Embryonic facial prominence (tissue), 1 donor: ENCODE results near the gene HOXD12.

Experiments used
- DNase-seq: peaks from one replicate; pipeline ENCODE4 v3.0.0-alpha.2; 2016; ENCODE audit errors: extremely low spot score

The HOXD12 gene

DNA sequence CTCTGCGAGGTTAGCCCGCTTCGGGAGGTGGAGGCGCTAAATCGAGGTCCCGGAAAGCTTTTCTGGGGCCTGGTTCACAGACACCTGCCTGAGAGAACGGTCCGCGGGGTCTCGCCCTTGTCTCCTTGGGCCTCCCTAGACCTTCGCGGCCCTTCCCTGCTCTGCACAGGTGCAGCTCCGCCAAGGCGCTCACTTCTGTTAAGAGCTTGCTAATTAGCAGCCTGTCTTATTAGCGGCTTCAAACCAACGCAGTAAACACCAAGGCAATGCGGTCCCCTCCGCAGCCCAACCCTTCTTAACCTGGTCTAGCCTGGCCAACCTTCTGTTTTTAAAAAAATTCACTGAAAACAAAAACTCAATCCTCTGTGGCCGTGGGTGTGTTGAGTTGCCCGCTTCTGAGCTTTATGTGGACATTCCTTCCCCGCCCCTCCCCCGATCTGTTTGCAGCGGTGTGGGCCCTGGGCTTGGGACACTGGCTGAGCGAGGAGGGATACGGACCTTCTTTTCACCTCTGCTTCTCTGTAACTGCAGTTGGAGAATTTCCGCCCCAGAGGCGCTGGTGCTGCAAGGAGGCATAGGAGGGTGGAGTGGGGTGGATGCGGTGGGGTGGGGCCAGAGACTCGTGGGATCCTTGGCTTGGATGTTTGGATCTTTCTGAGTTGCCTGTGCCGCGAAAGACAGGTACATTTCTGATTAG, 48.4 kb downstream of the HOXD12 start:
- DNase-seq: no peak

DNA sequence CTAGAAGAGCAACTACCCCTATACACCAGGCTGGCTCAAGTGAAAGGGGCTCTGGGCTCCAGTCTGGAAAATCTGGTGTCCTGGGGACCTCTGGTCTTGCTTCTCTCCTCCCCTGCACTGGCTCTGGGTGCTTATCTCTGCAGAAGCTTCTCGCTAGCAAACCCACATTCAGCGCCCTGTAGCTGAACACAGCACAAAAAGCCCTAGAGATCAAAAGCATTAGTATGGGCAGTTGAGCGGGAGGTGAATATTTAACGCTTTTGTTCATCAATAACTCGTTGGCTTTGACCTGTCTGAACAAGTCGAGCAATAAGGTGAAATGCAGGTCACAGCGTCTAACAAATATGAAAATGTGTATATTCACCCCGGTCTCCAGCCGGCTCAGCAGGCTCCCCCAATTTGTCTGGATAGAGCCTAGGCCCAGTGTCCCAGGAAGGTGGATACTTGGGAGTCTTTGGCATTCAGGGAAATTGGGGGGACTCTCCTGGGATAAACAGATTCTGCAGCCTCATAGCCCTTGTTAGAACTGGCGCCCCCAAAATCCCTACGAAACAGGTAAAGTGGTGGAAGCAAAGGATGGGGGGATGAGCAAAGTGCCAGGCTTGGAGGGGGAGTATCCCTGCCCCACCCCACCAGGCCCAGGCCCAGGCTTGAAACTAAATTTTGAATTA, 49.3 kb downstream of the HOXD12 start:
- no peak for DNase-seq

DNA sequence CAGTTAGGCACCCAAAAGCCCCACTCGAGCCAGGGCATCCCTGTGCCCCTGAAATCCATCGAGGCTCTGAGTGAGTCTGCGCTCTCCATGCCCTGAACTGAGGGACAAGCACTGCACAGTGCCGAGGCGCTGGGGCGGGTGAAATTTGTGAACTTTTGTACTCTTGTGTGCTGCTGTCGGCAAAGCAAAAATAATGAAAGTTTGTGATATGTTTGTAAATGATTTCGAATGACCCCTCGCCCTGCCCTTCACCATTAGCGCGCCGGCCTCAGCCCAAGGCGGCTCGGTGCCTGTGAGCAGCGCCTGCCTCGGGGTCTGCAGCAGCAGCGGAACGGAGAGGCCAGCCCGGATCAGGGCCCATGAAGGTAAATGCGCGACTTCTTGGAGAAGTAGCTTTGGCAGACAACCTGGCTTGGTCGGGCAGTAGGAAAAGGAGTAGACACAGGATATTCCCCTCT, 49.9 kb downstream of the HOXD12 start:
- DNase-seq: no peak

DNA sequence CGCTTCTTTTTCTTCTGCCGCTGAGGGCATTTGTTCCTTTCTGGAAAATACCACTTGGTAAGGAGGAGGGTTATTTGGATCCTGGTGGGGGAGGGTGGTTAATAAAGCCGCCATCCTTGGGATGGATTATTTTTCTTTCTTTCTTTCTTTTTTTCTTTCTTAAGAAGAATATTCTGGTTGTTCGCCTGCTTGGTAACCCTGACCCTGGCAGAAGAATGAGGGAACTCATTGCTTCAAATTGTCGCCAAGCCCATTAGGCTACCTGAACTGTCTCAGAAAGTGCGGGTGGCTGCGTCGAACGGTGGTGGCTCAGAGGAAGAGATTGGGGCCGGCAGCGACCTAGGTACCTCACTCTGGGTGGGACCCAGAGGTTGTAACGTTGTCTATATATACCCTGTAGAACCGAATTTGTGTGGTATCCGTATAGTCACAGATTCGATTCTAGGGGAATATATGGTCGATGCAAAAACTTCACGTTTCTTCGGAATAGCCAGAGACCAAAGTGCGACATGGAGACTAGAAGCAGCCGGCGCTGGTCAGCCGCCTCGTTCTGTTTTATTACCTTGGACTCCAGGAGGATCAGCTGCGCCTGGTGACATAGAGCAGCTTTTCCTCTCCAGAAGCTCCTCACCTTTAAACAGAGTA, 50.5 kb downstream of the HOXD12 start:
- DNase-seq: no peak

DNA sequence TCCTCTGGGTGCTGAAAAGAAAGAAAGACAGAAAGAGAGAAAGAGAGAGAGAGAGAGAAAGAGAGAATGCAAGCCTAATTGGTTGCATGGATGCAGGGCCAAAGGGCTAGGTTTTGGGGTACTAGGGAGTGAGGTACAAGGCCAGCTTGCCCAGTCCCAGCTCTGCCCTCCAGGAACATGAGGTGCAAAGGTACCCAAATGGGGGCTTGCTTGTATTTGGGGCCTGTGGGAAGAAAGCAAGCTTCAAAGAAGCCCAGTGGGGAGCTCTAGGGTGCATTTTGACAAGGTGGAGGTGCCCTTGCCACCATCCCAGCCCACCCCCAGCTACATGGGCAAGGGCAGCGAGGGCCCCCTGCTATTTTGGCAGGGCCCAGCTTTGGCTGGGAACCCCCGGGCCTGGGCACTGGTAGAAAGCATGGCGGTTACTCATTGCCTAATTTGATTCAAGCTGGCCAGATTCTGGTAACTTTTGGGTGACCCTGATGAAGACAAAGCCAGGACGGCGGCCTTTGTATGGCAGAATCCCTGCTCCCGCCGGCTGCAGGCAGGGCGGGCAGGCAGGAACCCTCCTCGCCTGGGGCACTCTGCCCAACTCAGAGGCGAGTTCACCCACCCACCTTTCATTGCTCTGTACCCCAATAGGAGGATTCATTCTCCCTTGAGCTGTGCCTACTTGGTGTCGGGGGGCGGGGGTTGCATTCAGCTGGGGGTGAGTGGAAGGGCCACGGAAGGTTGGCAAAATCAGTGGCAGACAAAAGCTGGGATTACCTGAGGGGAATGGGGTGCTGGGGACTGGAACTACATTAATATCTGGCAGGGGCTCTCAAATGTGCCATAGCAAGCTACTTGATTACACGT, 51.2 kb downstream of the HOXD12 start:
- no peak for DNase-seq

DNA sequence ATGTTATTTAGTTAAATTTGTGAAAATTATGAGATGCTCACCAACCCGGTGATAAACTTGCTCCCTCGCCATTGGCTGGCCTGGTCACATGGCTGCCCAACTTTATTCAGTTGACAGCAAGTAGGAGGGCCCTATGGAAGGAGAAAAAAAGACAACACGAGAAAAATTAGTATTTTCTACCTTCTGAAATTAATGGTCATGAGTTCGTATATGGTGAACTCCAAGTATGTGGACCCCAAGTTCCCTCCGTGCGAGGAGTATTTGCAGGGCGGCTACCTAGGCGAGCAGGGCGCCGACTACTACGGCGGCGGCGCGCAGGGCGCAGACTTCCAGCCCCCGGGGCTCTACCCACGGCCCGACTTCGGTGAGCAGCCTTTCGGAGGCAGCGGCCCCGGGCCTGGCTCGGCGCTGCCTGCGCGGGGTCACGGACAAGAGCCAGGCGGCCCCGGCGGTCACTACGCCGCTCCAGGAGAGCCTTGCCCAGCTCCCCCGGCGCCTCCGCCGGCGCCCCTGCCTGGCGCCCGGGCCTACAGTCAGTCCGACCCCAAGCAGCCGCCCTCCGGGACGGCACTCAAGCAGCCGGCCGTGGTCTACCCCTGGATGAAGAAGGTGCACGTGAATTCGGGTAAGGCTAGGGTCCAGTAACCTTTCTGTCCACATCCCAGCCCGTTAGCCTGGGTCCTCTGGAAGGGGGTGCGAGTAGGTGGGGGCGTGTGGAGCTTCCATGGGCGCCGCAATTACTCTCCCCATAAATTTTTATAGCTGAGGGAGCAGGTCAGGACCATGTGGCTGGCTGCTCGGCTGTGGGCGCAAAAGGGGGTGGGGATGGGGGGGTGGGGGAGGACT, 52.1 kb downstream of the HOXD12 start, which contains the start of gene HOXD4:
TSS of gene HOXD4 (plus strand) at position 109 of the 846 bp plus-strand sequence. CDS start at position 193, 84 bp downstream.
- no peak for DNase-seq
